SIG-M5 treated with dmso at 0.1 percent for 504 hours (cell line): Measurements from ENCODE around the gene PYHIN1.
A peak's percentile ranks its signal among the peaks of the same experiment; 100 is the strongest.
"Not testable (repeated sequence)": the region's sequence is repeated elsewhere in the genome, so short reads cannot be mapped to it uniquely, and the experiment has no call there.

Experiments
- DNase-seq: peaks from one replicate; lab custom pipeline; 2025; ENCODE audit not compliant: unreplicated experiment; lab: John Stamatoyannopoulos, UW

PYHIN1 gene

GRCh38 chr1:158978730-158979129 lies 47.4 kb downstream of the PYHIN1 start:
- DNase-seq: no peak

- DNase-seq: no peak
Observed at GRCh38 chr1:158979229-158979628, 47.9 kb downstream of the PYHIN1 start.

- no peak for DNase-seq
Observed at GRCh38 chr1:158983235-158983634, 51.9 kb downstream of the PYHIN1 start.

- DNase-seq: no peak
Observed at GRCh38 chr1:158984386-158984785, 53.0 kb downstream of the PYHIN1 start.

GRCh38 chr1:158989424-158989823 lies 58.1 kb downstream of the PYHIN1 start:
- DNase-seq: no peak

- no peak for DNase-seq
Observed at GRCh38 chr1:158992787-158993312, 61.5 kb downstream of the PYHIN1 start.

GRCh38 chr1:158996998-158997397 lies 65.6 kb downstream of the PYHIN1 start:
- no peak for DNase-seq

- DNase-seq: no peak
Observed at GRCh38 chr1:158998037-158998780, 66.9 kb downstream of the PYHIN1 start.

- DNase-seq: peak; percentile 77
Observed at GRCh38 chr1:158998781-158999161, 67.4 kb downstream of the PYHIN1 start.

- DNase-seq: no peak
Observed at GRCh38 chr1:158999316-159000069, 68.1 kb downstream of the PYHIN1 start.

GRCh38 chr1:159000070-159000409 lies 68.7 kb downstream of the PYHIN1 start:
- no peak for DNase-seq

- no peak for DNase-seq
Observed at GRCh38 chr1:159000625-159001024, 69.3 kb downstream of the PYHIN1 start.

GRCh38 chr1:159005161-159005560 lies 73.8 kb downstream of the PYHIN1 start:
- DNase-seq: no peak

- no peak for DNase-seq
Observed at GRCh38 chr1:159005676-159006075, 74.3 kb downstream of the PYHIN1 start.

- DNase-seq: not testable (repeated sequence)
Observed at GRCh38 chr1:159006210-159006807, 75.0 kb downstream of the PYHIN1 start.

GRCh38 chr1:159007726-159008125 lies 76.4 kb downstream of the PYHIN1 start:
- peak; percentile 40 for DNase-seq

GRCh38 chr1:159008744-159009188 lies 77.4 kb downstream of the PYHIN1 start:
- DNase-seq: peak; percentile 54

GRCh38 chr1:159009287-159009686 lies 77.9 kb downstream of the PYHIN1 start:
- DNase-seq: no peak

GRCh38 chr1:159009704-159010361 lies 78.5 kb downstream of the PYHIN1 start, which contains the start of gene IFI16:
TSS of gene IFI16 (plus strand) at chr1:159009907. CDS start at chr1:159014681, 4,774 bp downstream.
- DNase-seq: peak; percentile 98

GRCh38 chr1:159010391-159010790 lies 79.0 kb downstream of the PYHIN1 start:
- DNase-seq: no peak

GRCh38 chr1:159011001-159011400 lies 79.6 kb downstream of the PYHIN1 start:
- DNase-seq: not testable (repeated sequence)
